Tibial artery (tissue), 4 donors: ENCODE results near the gene CDH4.

Experiments used
- DNase-seq, 2 donors: peaks; one replicate each; pipeline ENCODE4 v3.0.0-alpha.2; 2019
- H3K27ac ChIP-seq, 2 donors: fragments of 200-600 bp; sonication (generic) in 1 of 2; 1 replicate in 1 of 2; 2 replicates in 1 of 2; pipeline ENCODE4 v1.5.1; 2018 to 2019; ENCODE audit warnings: mild to moderate bottlenecking in 1 of 2
- H3K27me3 ChIP-seq, 2 donors: fragments of 200-600 bp; sonication (generic) in 1 of 2; one replicate each; pipeline versions ENCODE4 v1.5.1 to v1.6.0; 2016 to 2019
- H3K36me3 ChIP-seq, 3 donors: fragments of 200-600 bp; sonication (generic) in 2 of 3; one replicate each; pipeline ENCODE4 v1.5.1; 2016 to 2019; ENCODE audit warnings: mild to moderate bottlenecking in 2 of 3
- H3K4me1 ChIP-seq, 4 donors: fragments of 200-600 bp; sonication (generic) in 2 of 4; 1 replicate in 3 of 4; 2 replicates in 1 of 4; pipeline ENCODE4 v1.5.1; 2016 to 2019
- H3K4me3 ChIP-seq, 2 donors: fragments of 200-600 bp; sonication (generic) in 1 of 2; 1 replicate in 1 of 2; 2 replicates in 1 of 2; pipeline ENCODE4 v1.5.1; 2018 to 2019; ENCODE audit warnings: mild to moderate bottlenecking in 2 of 2
- H3K9me3 ChIP-seq, 3 donors: fragments of 200-600 bp; sonication (generic) in 1 of 3; one replicate each; pipeline ENCODE4 v1.5.1; 2016 to 2019
- intact Hi-C: fragments of 100-400 bp; cut with DNase I; formaldehyde crosslinking; loops from one replicate; pipeline ENCODE4 v1.15.0; 2023; ENCODE audit warnings: low total_unique reads
- TF ChIP-seq, protein P1 (sequence below), 2 experiments: fragments of 200-600 bp in 1 of 2; fragments of 450-650 bp in 1 of 2; IDR thresholded peaks; one replicate each; pipeline ENCODE4 v1.5.1; 2017 to 2019; ENCODE audit warnings: antibody characterized with exemption in 2 of 2, mild to moderate bottlenecking in 1 of 2, moderate library complexity in 1 of 2

Gene CDH4

DNA sequence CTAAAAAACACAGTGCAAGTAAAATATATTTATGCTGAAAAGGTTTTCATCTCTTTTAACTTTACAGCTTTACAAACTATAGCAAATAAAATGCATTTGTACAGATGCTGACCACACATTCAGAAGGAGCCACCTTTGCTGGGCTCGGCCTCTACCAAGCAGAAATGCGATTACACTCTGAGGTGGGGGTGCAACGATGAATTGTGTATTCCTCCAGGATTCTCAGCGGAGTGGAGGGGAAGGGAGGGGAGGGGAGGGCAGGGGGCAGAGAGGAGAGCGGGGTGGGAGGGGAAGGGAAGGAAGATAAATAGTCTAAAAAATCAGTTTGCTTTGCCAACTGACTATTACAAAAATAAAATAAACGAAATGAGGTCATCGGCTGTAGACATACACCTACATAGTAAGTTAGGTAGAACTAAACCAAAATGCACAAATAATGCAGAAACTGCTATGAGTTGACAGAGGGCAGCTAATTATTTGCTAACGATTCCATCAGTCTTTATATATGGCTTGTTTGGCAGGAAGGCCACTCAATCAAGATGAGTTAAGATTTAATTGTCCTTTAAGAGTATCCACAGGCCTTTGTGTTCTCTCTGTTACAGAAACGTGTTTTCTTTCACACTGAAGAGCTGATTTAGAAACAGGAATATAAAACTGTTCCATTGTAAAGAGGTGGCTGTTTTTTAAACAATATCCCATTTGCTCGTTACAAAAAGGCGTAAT is 723.5 kb downstream of the CDH4 start:
- intact Hi-C loops, result no loop called here
- H3K4me3 ChIP-seq, result no peak overlapping the region

DNA sequence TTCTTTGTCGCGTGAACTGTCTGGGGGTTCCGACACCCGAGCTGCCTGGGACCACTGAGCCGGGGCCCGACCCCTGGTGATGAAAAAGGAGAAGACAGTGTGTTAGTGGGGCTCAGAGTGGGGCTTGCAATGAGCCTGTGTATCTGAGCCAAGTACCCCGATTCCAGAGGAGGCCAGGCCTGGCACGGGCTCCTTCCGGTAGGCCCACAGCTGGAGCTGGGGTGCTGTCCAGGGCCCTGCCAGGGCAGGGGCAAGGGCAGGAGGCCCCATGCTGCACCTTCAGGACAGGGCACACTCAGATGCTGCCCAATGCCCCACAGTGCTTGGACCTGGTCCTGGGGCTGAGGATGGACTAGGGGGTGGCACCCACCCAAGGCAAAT is 724.2 kb downstream of the CDH4 start:
- Histone ChIP-seq H3K27ac (no peak overlapping the region), H3K36me3 (peaks cover 51 to 69% (median 58%) of the 10 kb centered on the region in 3 donors), H3K4me1 (no peaks in the 10 kb centered on the region), H3K27me3 (no peaks in the 10 kb centered on the region), H3K4me3 (no peak overlapping the region), H3K9me3 (no peaks in the 10 kb centered on the region)
- TF ChIP-seq, protein P1, sequence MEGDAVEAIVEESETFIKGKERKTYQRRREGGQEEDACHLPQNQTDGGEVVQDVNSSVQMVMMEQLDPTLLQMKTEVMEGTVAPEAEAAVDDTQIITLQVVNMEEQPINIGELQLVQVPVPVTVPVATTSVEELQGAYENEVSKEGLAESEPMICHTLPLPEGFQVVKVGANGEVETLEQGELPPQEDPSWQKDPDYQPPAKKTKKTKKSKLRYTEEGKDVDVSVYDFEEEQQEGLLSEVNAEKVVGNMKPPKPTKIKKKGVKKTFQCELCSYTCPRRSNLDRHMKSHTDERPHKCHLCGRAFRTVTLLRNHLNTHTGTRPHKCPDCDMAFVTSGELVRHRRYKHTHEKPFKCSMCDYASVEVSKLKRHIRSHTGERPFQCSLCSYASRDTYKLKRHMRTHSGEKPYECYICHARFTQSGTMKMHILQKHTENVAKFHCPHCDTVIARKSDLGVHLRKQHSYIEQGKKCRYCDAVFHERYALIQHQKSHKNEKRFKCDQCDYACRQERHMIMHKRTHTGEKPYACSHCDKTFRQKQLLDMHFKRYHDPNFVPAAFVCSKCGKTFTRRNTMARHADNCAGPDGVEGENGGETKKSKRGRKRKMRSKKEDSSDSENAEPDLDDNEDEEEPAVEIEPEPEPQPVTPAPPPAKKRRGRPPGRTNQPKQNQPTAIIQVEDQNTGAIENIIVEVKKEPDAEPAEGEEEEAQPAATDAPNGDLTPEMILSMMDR (IDR thresholded peaks at IDR 0.05), result no peak
- intact Hi-C loops, result no loop called here
- no peak for DNase-seq

More for the DNA sequence above, 723.5 kb downstream of the CDH4 start:
- Histone ChIP-seq H3K9me3 (no peaks in the 10 kb centered on the region), H3K4me1 (no peaks in the 10 kb centered on the region), H3K27ac (no peak overlapping the region), H3K27me3 (no peaks in the 10 kb centered on the region), H3K36me3 (peaks cover 51 to 66% (median 58%) of the 10 kb centered on the region in 3 donors)
- TF ChIP-seq, protein P1 (IDR thresholded peaks at IDR 0.05), result no peak
- DNase-seq, result no peak

DNA sequence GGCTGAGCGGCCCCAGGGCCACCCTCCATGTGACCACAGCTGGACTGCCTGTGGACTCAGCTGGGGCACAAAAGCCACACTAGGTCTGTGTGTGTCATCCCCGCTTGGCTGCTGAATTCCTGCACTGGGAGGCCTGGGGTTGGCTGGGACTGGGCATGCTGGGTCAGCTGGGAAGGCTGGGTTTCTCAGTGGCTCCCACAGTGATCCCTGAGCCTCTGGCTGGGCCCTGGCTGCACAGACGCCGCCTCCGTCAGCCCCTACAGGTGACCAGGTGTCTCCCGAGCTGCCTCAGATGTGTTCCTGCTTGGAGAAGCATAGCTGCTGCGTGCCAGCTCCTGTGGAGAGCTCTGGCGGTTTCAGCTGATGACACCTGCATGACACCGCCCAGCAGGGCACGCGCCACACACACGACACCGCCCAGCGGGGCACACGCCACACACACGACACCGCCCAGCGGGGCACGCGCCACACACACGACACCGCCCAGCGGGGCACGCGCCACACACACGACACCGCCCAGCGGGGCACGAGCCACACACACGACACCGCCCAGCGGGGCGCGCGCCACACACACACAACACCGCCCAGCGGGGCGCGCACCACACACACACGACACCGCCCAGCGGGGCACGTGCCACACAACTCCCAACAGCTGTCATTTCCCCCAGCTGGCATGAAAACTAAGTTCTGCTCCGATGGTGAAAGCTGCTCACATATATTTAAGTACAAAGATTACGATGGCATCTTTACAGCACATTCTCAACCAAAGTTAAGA is 724.8 kb downstream of the CDH4 start:
- TF ChIP-seq, protein P1 (IDR thresholded peaks at IDR 0.05), result no peak
- peaks cover 48 to 69% (median 58%) of the 10 kb centered on the region in 3 donors for H3K36me3 ChIP-seq
- H3K27me3 ChIP-seq, result no peaks in the 10 kb centered on the region
- no peak overlapping the region for H3K4me3 ChIP-seq
- no peak overlapping the region for H3K27ac ChIP-seq
- intact Hi-C loops, result no loop called here
- H3K9me3 ChIP-seq, result no peaks in the 10 kb centered on the region
- no peak for DNase-seq
- H3K4me1 ChIP-seq, result no peaks in the 10 kb centered on the region

DNA sequence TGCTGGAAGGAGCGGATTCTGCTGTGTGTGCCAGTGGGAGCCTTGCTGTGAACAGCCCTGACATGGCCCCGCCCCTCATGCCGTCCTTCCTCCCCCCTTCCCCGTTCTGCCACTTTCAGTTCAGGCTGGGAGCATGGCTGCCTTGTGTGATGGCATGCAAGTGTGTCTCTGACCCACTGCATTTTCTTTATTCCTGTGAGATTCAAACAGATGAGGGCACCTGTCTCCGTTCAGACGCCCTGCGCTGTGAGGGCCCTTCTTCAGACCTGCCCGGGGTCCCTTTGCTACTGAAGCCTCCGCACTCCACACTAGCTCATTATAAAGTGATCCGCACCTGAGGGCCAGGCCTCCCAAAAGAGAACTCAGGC is 725.3 kb downstream of the CDH4 start:
- peaks cover 43 to 66% (median 56%) of the 10 kb centered on the region in 3 donors for H3K36me3 ChIP-seq

DNA sequence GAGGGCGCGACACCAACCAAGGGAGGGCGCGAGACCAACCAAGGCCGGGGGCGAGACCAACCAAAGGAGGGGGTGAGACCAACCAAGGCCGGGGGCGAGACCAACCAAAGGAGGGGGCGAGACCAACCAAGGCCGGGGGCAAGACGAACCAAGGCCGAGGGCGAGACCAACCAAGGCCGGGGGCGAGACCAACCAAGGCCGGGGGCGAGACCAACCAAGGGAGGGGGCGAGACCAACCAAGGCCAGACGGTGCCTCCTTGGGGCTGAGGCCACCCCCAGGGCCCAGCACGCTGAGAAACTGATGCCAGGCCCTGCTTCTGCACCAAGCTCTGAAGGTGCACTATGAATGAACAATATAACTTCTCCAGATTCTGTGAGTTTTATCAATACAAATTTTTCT is 726.4 kb downstream of the CDH4 start:
- Histone ChIP-seq H3K27ac (no peak overlapping the region), H3K4me1 (no peaks in the 10 kb centered on the region), H3K36me3 (peaks cover 36 to 61% (median 52%) of the 10 kb centered on the region in 3 donors), H3K27me3 (no peaks in the 10 kb centered on the region), H3K9me3 (no peaks in the 10 kb centered on the region), H3K4me3 (no peak overlapping the region)
- no peak for DNase-seq
- intact Hi-C loops, result no loop called here
- TF ChIP-seq, protein P1 (IDR thresholded peaks at IDR 0.05), result no peak

More for the DNA sequence above, 725.3 kb downstream of the CDH4 start:
- H3K4me1 ChIP-seq, result no peaks in the 10 kb centered on the region
- no peak for DNase-seq
- intact Hi-C loops, result no loop called here
- TF ChIP-seq, protein P1 (IDR thresholded peaks at IDR 0.05), result no peak
- no peak overlapping the region for H3K27ac ChIP-seq
- no peaks in the 10 kb centered on the region for H3K9me3 ChIP-seq
- no peaks in the 10 kb centered on the region for H3K27me3 ChIP-seq
- H3K4me3 ChIP-seq, result no peak overlapping the region
